ENCODE measurements around the gene MLX. TPM values are rescaled to one million over a fixed set of nuclear protein-coding genes. Genes with fewer than 3 reads are reported as not detected.
"Not testable (repeated sequence)": the region's sequence is repeated elsewhere in the genome, so short reads cannot be mapped to it uniquely, and the experiment has no call there.

Gene MLX
- total RNA-seq, 1 experiment from 2014 or later, result 33.7 TPM

DNA sequence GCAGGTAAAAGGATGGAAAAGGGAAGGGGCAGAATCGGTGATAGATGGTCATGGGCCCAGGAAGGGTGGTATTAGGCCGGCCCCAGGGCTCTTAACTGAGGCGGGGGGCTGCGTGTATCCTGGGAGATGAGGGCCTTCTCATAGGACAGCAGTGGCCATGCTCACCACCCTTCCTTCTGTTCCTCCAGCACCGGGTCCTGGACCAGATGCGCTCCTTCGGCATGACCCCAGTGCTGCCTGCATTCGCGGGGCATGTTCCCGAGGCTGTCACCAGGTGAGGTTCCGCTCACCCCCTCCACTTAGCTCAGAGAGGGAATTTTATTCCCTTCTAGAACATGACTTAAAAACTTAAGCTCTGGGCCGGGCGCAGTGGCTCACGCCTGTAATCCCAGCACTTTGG is 28.4 kb upstream of the MLX start:
- Histone ChIP-seq H3K27me3 (replicated peaks; ENCODE audit: insufficient read depth, low read depth, low read length, poor library complexity) (no peaks in the 10 kb centered on the region), H3K9me3 (ENCODE audit: low read depth, low read length, poor library complexity, severe bottlenecking) (no peaks in the 10 kb centered on the region), H3K27ac (ENCODE audit: low read depth, low read length, poor library complexity, severe bottlenecking) (no peak overlapping the region), H3K4me3 (ENCODE audit: low read depth, low read length, poor library complexity, severe bottlenecking) (no peak overlapping the region), H3K36me3 (ENCODE audit: insufficient read depth, low read length, poor library complexity, severe bottlenecking) (no peaks in the 10 kb centered on the region), H3K4me1 (ENCODE audit: insufficient read depth, low read length, poor library complexity, severe bottlenecking) (no peaks in the 10 kb centered on the region)
- TF ChIP-seq EZH2 (IDR thresholded peaks at IDR 0.05; ENCODE audit: borderline replicate concordance, low read depth, low read length, poor library complexity, severe bottlenecking), result no peak
- TF ChIP-seq, protein P1, sequence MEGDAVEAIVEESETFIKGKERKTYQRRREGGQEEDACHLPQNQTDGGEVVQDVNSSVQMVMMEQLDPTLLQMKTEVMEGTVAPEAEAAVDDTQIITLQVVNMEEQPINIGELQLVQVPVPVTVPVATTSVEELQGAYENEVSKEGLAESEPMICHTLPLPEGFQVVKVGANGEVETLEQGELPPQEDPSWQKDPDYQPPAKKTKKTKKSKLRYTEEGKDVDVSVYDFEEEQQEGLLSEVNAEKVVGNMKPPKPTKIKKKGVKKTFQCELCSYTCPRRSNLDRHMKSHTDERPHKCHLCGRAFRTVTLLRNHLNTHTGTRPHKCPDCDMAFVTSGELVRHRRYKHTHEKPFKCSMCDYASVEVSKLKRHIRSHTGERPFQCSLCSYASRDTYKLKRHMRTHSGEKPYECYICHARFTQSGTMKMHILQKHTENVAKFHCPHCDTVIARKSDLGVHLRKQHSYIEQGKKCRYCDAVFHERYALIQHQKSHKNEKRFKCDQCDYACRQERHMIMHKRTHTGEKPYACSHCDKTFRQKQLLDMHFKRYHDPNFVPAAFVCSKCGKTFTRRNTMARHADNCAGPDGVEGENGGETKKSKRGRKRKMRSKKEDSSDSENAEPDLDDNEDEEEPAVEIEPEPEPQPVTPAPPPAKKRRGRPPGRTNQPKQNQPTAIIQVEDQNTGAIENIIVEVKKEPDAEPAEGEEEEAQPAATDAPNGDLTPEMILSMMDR (conservative IDR thresholded peaks at IDR 0.05; ENCODE audit: low read depth, low read length), result no peak
- POLR2A ChIA-PET (ENCODE audit: low non-redundant PET), result no interaction called here
- intact Hi-C loops (cut with micrococcal nuclease; ENCODE audit: unreplicated experiment), result no loop called here
- CTCF ChIA-PET, result no interaction called here
- BruUV-seq (replicated peaks), result no TSS peak
- no peak for DNase-seq (ENCODE audit: low spot score)

DNA sequence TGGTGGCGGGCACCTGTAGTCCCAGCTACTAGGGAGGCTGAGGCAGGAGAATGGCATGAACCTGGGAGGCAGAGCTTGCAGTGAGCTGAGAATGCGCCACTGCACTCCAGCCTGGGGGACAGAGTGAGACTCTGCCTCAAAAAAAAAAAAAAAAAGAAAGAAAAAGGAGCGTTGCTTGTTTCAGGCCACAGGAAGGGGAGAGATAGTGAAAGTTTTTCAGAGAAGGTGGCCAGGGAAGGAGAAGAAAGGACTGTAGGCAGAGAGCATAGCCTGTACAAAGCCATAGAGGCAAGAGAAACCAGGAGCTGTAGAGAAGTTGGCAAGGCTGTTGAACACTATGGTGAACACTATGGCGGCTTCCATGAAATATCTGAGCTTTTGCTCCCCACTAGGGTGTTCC is 26.3 kb upstream of the MLX start:
- H3K36me3 ChIP-seq (ENCODE audit: insufficient read depth, low read length, poor library complexity, severe bottlenecking); intact Hi-C loops (cut with micrococcal nuclease; ENCODE audit: unreplicated experiment); CTCF ChIA-PET; H3K9me3 ChIP-seq (ENCODE audit: low read depth, low read length, poor library complexity, severe bottlenecking); BruUV-seq (replicated peaks); H3K4me1 ChIP-seq (ENCODE audit: insufficient read depth, low read length, poor library complexity, severe bottlenecking); DNase-seq (ENCODE audit: low spot score); H3K27ac ChIP-seq (ENCODE audit: low read depth, low read length, poor library complexity, severe bottlenecking); H3K4me3 ChIP-seq (ENCODE audit: low read depth, low read length, poor library complexity, severe bottlenecking); H3K27me3 ChIP-seq (replicated peaks; ENCODE audit: insufficient read depth, low read depth, low read length, poor library complexity): not testable (repeated sequence)
- POLR2A ChIA-PET (ENCODE audit: low non-redundant PET), result interaction anchor here (0.5 kb wide), 1 partner anchor 20 kb away, joined by 4 read pairs; no protein-coding TSS in a partner anchor

GRCh38 chr17:42541041-42541833 is 25.7 kb upstream of the MLX start:
- H3K4me3 ChIP-seq (ENCODE audit: low read depth, low read length, poor library complexity, severe bottlenecking), result no peak overlapping the region
- H3K27me3 ChIP-seq (replicated peaks; ENCODE audit: insufficient read depth, low read depth, low read length, poor library complexity), result no peaks in the 10 kb centered on the region
- no peak for DNase-seq (ENCODE audit: low spot score)
- TF ChIP-seq, protein P1 (conservative IDR thresholded peaks at IDR 0.05; ENCODE audit: low read depth, low read length), result no peak
- no peak for TF ChIP-seq EZH2 (IDR thresholded peaks at IDR 0.05; ENCODE audit: borderline replicate concordance, low read depth, low read length, poor library complexity, severe bottlenecking)
- no peak overlapping the region for H3K27ac ChIP-seq (ENCODE audit: low read depth, low read length, poor library complexity, severe bottlenecking)
- H3K9me3 ChIP-seq (ENCODE audit: low read depth, low read length, poor library complexity, severe bottlenecking), result no peaks in the 10 kb centered on the region
- H3K4me1 ChIP-seq (ENCODE audit: insufficient read depth, low read length, poor library complexity, severe bottlenecking), result no peaks in the 10 kb centered on the region
- BruUV-seq (replicated peaks), result no TSS peak
- ChIA-PET CTCF (no interaction called here), POLR2A (ENCODE audit: low non-redundant PET) (no interaction called here)
- intact Hi-C loops (cut with micrococcal nuclease; ENCODE audit: unreplicated experiment), result no loop called here
- H3K36me3 ChIP-seq (ENCODE audit: insufficient read depth, low read length, poor library complexity, severe bottlenecking), result no peaks in the 10 kb centered on the region
